HG03432 (cell line): Measurements from ENCODE around the gene UBE2H.
A peak's percentile ranks its signal among the peaks of the same experiment; 100 is the strongest.
"Not testable (repeated sequence)": the region's sequence is repeated elsewhere in the genome, so short reads cannot be mapped to it uniquely, and the experiment has no call there.

Experiments
- ATAC-seq: cut with Tn5 transposase; IDR thresholded peaks from one replicate; pipeline ENCODE4 v1.9.1; 2021; ENCODE audit warnings: mild to moderate bottlenecking, moderate library complexity; ENCODE audit not compliant: unreplicated experiment

The UBE2H gene

DNA sequence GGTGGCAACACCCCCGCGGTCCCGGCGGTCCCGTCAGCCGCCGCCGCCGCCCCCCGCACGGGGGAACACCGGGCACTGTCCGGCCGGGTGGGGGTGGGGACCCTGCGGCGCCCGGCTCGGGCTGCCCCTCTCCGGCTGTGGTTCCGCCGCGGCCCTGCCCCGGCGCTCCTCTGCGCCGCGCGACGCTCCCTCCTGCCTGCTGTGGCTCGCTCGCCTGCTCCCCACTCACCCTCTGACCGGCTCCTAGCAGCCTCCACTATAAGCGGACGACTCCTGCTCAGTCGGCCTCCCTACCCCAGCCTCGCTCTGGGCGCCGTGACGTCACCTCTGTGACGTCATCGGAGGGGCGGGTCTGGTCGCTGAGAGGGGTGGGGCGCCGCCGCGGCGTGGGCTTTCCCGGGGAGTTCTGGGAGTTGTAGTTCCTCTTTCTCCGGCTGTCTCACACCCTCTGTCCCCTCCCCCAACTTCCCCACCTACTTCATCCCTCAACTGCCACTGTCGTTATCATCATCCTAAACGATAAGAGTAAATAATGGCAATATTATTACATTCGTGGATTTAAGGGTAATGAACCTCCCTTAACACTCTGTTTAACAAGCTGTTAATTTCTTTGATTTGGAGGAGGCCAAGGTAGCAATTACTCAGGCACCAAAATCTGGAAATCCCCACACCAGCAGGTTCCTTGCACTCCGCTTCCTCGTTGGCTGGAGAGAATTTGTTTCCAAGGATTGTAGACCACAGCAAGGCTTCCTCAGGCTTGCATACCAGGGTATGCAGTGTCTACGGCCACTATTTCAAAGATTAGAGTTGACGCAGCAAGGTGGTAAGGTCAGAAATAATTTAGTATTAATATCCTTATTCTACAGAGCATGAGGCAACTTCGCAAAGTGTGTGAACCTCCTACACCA lies at the start of gene UBE2H:
UBE2H (minus strand) TSS at position 308 of the 908 bp plus-strand sequence. CDS start 405 bp downstream, outside the sequence.
- ATAC-seq: peak; percentile 73

DNA sequence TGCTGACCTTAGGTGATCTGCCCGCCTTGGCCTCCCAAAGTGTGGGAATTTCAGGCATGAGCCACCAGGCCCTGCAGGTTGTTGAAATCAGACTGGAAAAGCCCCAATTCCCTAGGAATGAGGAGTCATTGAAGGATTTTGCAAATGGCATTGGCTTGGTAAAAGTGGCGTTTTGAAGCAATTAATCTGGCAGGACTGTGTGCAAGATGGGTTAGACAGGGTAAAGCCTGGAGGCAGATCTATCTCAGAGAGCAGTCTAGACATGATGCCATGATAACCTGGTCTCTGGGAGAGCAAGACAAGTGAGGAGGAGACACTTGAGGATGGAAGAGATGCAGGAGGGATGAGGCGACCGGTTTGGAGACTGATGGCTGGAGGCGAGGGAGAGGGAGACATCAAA lies 45.7 kb upstream of the UBE2H start:
- ATAC-seq: no peak

GRCh38 chr7:129997285-129997684 lies 44.5 kb upstream of the UBE2H start:
- ATAC-seq: no peak

DNA sequence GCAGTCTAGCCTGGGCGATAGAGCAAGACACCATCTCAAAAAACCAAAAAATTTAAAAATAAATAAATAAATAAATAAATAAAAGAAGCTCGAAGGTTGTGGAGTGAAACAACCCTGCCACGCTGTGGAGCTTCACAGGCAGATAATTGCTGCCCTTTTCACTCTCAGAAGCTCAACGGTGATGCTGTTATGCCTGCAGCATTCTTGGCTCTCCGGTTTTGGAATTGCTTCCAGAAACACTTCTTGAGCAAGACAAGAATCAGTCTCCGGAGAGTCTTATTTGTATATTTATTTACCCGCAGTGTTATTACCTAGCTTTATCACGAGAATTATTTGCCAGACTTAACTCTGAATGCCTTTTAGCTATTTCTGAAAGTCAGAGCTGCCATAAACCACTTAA lies 40.5 kb upstream of the UBE2H start:
- ATAC-seq: no peak

GRCh38 chr7:129990403-129991192 lies 37.8 kb upstream of the UBE2H start:
- no peak for ATAC-seq

DNA sequence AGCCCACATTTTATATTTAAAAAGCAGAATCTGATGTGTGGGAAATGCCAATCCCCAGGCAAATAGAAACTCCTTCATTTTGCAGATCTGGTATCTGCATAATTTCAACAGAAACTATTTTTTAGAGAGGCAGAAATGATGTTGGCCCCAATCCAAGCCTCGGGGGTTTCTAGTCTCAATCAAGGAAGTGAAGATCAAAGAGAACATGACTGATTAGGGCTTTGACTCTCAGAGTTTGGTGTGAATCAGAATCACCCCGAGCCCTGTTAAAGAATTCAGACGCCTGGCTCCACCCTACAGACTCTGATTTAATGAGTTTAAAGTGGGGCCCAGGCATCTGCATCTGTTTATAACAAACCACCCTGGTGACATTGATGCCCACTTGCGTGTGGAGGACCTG lies 36.7 kb upstream of the UBE2H start:
- peak; percentile 45 for ATAC-seq

DNA sequence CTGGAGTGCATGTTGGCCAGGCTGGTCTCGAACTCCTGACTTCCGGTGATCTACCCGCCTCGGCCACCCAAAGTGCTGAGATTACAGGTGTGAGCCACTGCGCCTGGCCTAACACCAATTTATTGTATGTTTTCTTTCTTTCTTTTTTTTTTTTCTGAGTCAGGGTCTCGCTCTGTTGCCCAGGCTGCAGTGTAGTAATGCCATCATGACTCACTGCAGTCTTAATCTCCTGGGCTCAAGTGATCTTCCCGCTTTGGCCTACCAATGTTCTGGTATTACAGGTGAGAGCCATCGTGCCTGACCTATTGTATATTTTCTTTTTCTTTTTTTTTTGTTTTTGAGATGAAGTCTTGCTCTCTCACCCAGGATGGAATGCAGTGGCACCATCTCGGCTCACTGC lies 33.8 kb upstream of the UBE2H start:
- no peak for ATAC-seq

DNA sequence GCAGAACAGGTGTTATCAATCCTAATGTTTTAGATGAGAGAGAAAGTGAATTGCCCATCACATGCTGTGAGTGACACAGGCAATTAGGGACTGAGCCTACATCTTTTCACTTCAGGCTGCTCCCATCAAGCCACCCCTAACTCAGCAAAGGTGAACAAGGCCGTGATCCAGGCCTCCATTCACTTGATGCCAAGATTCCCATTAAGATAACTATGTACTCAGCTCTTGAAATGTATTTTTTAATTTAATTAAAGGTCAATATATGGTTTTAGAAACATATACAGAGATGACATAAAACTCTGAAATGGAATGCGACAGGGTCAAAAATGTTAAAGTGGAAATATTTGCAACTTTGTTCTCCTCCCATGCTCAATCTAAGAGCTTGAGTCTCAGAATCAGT lies 27.9 kb upstream of the UBE2H start:
- no peak for ATAC-seq

DNA sequence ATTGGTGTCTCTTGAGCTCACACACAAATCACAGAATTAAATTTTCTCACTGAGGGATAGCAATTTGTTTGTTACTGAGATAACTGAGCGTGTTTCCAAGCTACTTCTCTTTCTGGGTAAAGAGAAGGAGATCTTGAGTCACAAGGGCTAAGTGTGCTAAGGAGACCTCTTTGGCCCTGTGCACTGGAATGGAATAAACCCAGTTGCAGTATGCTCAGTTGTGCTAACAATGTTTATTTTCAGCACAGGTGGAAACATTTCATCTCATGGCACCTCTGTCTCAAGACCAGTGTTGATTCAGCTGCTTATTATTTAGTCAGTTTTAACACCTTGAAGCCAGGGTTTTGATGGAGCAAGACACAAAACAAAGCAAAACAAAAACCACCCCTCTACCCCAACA lies 22.5 kb upstream of the UBE2H start:
- ATAC-seq: no peak

- ATAC-seq: no peak
Observed at GRCh38 chr7:129970816-129971215, 18.1 kb upstream of the UBE2H start.

GRCh38 chr7:129969881-129970446 lies 17.2 kb upstream of the UBE2H start:
- no peak for ATAC-seq

DNA sequence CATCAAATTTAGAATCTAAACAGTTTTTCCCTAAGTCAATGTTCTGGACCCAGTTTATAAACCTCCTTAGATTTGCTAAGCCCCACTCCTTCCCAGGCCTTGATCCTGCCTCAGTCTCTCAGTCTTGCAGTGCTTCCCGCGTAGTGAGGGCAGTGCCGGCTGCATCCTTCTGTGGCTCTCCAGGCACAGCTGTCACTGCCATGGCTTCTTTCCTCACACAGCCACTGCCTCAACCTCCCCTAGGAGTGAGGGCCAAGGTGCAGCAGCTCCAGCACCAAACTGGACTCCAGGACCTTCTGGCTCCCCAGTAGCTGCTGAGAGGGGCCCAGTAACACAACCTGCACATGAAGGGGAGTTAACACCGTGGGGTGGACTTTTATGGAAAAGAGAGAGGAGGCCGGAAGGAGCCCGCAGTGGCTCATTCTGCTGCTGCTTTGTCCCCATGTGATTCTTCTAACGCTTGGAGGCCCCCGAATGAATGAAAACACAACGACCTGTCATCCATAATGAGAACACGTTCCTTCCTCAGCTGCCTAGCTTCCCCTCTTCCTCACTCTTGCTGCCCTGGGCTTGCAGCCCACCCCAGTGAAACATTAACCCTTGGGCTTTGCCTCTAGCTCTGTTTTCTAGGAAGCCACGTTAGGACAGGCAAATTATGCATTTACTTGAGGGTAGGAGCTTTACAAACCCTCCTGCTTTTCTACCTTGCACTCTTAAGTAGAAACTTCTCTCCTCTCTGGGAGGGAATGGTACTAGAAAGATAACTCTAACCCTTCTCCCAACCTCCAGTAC lies 16.0 kb upstream of the UBE2H start:
- no peak for ATAC-seq

GRCh38 chr7:129960204-129960475 lies 7.4 kb upstream of the UBE2H start:
- not testable (repeated sequence) for ATAC-seq

DNA sequence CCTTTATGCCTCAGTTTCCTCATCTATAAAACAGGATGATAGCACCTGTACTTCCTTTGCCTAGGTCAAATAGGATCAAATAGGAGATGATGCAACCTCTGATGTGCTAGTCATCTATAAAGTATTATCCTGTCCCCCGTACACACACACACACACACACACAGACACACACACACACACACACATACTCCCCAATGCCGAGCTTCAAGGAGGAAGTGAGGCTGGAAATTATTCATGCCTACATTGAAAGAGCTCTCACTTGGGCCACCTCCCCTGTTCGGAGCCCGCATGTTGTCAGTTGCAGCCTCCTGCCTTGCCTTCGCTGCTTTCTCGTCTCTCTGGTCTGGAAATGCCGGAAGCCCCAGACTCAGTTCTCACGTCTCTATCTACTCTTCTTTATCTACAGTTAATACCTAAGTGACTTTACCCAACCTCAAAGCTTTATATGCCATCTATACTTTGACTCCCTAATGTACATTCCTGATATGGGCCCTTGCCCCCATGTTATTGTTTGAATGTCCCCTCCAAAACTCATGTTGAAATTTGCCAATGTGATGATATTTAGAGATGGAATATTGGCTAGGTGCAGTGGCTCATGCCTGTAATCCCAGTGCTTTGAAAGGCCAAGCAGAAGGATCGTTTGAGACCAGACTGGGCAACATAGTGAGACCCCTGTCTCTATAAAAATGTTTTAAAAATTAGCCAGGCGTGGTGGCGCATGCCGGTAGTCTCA lies 6.9 kb upstream of the UBE2H start:
- no peak for ATAC-seq

DNA sequence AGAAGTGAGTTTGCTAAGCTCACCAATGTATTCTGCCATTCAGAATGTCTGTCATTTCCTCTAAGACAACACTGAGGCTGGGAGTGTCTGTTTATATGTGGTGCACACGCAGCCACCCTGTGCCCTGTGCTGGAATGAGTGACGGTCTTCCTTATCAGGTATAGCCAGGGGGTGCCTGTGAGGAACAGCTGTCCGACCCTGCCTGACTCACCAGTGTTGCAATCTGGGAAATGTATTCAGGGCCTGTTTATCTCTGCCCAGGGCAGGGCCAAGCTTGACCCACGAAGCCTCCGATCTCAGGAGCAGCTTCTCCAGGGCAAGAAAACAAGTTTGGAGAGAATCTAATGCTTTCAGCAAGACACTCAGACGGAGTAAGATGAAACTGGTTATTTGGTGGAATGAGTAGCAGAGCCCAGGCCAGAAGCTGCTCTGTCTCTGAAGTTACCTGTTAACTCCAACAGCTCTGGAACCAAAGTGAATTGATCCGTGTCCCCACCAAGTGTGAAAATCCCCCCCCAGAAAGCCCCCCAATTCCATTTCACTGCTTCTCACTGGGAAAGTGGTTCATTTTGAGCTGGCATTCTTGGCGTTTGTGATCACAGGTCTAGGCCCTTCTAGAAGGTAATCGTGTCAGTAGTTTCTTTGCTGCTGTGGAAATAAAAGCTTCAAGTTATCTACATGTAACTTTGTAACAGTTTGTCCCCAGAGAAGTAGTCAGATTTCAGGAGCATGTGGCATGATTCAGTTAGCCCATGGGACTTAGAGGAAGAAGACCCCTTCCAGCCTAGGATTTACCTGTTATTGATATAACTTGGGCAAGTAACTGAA lies 6.1 kb upstream of the UBE2H start:
- ATAC-seq: no peak

DNA sequence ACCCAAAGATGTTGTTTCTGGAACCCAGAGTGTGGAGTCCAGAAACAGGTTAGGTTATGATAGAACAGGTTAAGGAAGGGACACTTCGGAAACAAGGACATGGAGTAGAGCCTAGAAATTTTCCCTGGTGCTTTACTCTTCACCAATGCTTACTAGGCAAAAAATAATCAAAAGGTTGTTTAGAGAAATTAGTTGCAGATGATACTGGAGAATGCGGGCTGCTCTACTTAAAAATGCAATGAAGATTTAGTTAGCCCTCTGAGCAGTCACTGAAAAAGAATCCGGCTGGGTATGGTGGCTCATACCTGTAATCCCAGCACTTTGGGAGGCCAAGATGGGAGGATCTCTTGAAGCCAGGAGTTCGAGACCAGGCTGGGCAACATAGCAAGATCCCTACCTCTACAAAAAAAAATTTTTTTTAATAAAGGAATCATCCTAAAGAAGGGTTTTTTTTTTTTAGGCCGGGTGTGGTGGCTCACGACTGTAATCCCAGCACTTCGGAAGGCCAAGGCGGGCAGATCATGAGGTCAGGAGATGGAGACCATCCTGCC lies 3.3 kb upstream of the UBE2H start:
- ATAC-seq: no peak

DNA sequence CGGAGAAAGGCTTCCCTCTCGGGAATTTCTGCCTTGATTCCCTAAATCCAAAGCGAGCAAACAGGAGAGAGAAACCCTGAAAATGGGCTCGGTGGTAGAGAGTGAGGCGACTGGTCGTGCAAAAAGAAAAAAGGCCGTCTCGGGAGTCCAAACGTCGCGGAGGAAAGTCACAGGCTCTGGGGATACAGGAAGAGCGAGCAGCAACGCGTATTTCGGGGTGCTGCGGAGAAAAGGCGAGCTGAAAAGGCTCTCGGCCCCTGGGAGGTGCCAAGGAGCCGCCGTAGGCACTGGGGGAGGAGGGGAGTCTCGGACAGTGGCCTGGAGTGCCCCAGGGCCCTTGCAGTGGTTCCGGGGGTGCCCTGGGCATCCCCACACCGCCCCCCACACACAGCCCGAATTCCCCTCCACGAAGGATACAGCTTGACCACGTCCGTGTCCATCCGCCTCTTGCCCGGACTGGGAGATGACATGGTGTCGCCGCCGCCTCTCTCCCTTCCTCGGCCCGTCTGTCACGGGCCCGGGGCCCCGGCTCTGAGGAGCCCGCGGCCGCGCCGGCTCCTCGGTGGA lies 591 bp downstream of the UBE2H start:
- ATAC-seq: peak; percentile 23

DNA sequence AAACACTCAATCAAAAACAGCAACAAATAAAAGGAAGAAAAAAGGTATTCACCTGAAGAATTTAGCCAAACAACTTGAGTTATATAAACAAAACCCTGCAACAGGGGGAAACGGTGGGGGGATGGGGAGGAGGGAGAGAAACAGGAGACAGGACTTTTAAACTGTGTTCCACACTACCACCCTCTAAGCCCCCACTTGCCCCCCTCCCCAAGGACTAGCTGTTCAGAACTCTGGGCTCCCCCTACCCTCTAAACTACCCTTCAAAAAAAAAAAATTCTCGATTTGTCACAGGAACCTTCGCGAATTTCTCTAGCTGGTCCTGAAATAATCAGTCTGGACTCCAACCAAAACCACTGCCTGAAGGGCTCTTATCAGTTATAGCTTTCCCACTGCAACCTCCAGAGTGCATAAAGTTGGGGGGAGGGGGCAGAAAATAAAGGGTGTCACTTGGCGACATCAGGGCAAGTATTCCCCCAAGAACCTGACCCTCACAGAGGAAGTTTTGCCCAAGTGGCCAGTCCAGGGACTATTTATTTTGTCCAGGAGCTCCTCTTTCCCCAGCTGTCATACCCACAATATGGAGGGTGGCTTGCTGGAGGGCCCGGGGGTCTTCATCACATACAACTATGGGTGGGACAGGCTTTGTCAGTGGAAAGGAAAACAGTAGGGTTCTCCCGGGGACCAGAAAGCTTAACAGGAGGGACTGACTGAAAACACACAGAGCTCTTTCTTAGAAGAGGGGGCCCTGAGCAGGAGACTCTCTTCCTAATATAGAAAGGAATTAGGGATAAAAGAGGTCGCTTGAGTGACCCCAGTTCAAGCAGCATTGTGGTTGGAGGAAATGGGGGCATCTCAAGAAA lies 1.3 kb downstream of the UBE2H start:
- ATAC-seq: no peak
